Neural cell (in vitro differentiated cells): ENCODE measurements around the gene FASTKD2.
A peak's percentile ranks its signal among the peaks of the same experiment; 100 is the strongest.

ENCODE experiments used
- CTCF ChIP-seq: fragments of 450-650 bp; IDR thresholded peaks from 2 replicates; pipeline ENCODE4 v1.5.1; 2014; ENCODE audit warnings: antibody characterized with exemption, mild to moderate bottlenecking, moderate library complexity; ENCODE audit not compliant: poor library complexity, severe bottlenecking
- EP300 ChIP-seq: fragments of 450-650 bp; conservative IDR thresholded peaks from 2 replicates; pipeline ENCODE4 v1.6.1; 2014; ENCODE audit warnings: antibody characterized with exemption, mild to moderate bottlenecking, moderate library complexity; ENCODE audit not compliant: poor library complexity, severe bottlenecking
- EZH2 ChIP-seq: fragments of 200-600, 300-800 bp; shearing (Covaris generic), sonication (generic); IDR thresholded peaks from 2 replicates; pipeline ENCODE4 v1.6.1; 2014; ENCODE audit warnings: antibody characterized with exemption, low read length, borderline replicate concordance, mild to moderate bottlenecking; ENCODE audit not compliant: insufficient read depth, poor library complexity, severe bottlenecking
- POLR2AphosphoS5 ChIP-seq: IDR thresholded peaks from 2 replicates; pipeline ENCODE4 v1.6.1; 2012
- RAD21 ChIP-seq: fragments of 450-650 bp; conservative IDR thresholded peaks from 2 replicates; pipeline ENCODE4 v1.6.1; 2014; ENCODE audit warnings: antibody characterized with exemption, mild to moderate bottlenecking, moderate library complexity
- REST ChIP-seq: IDR thresholded peaks from 2 replicates; pipeline ENCODE4 v1.6.1; 2012; ENCODE audit warnings: borderline replicate concordance
- SMC3 ChIP-seq: fragments of 450-650 bp; conservative IDR thresholded peaks from 2 replicates; pipeline ENCODE4 v1.6.1; 2014; ENCODE audit warnings: antibody characterized with exemption, mild to moderate bottlenecking, moderate library complexity; ENCODE audit not compliant: poor library complexity
- TAF1 ChIP-seq: IDR thresholded peaks from 2 replicates; pipeline ENCODE4 v1.6.1; 2012; ENCODE audit warnings: low read depth

GRCh38 chr2:206765242-206766056 is at the start of gene FASTKD2, which contains the start of gene MDH1B:
- TF ChIP-seq CTCF (no peak), SMC3 (no peak), EP300 (no peak), REST (peak; percentile 76), EZH2 (no peak), TAF1 (peak; percentile 44), POLR2AphosphoS5 (peak; percentile 91), RAD21 (peak; percentile 21)
